Neural cell (in vitro differentiated cells): ENCODE data around the gene C1QB. TPM values are rescaled to one million over a fixed set of nuclear protein-coding genes. Genes with fewer than 3 reads are reported as not detected.

Source experiments
- H2AFZ ChIP-seq: fragments of 200-600, 300-800 bp; sonication (generic), shearing (Covaris generic); 2 replicates; pipeline ENCODE4 v1.6.0; 2014; ENCODE audit warnings: low read depth, mild to moderate bottlenecking, antibody characterized with exemption, low read length, moderate library complexity
- H3F3A ChIP-seq: fragments of 200-600 bp; shearing (Covaris generic); 2 replicates; pipeline ENCODE4 v1.6.1; 2016; ENCODE audit warnings: mild to moderate bottlenecking, moderate library complexity, mixed read lengths, antibody characterized with exemption, low read length; ENCODE audit not compliant: insufficient read depth, poor library complexity, severe bottlenecking
- H3K27ac ChIP-seq: fragments of 200-600, 300-800 bp; sonication (generic), shearing (Covaris generic); 2 replicates; pipeline ENCODE4 v1.5.1; 2014; ENCODE audit warnings: mild to moderate bottlenecking, low read length, moderate library complexity
- H3K27me3 ChIP-seq: fragments of 300-800, 200-600 bp; sonication (generic), shearing (Covaris generic); 2 replicates; pipeline ENCODE4 v1.6.0; 2014; ENCODE audit warnings: mild to moderate bottlenecking, low read depth, low read length, moderate library complexity; ENCODE audit not compliant: insufficient read depth
- H3K36me3 ChIP-seq: fragments of 300-800, 200-600 bp; sonication (generic), shearing (Covaris generic); 2 replicates; pipeline ENCODE4 v1.5.1; 2014; ENCODE audit warnings: mild to moderate bottlenecking, antibody characterized with exemption, low read length, moderate library complexity; ENCODE audit not compliant: insufficient read depth
- H3K4me2 ChIP-seq: fragments of 300-800, 200-600 bp; sonication (generic), shearing (Covaris generic); 2 replicates; pipeline ENCODE4 v1.6.0; 2014; ENCODE audit warnings: mild to moderate bottlenecking, low read length
- H3K4me3 ChIP-seq: fragments of 300-800, 200-600 bp; sonication (generic), shearing (Covaris generic); 2 replicates; pipeline ENCODE4 v1.5.1; 2014; ENCODE audit warnings: mild to moderate bottlenecking, low read length, moderate library complexity
- H3K79me2 ChIP-seq: fragments of 200-600 bp; shearing (Covaris generic); replicated peaks from 2 replicates; pipeline ENCODE4 v1.6.0; 2014; ENCODE audit warnings: mild to moderate bottlenecking, low read length, moderate library complexity; ENCODE audit not compliant: insufficient read depth
- H3K9ac ChIP-seq: fragments of 300-800, 200-600 bp; sonication (generic), shearing (Covaris generic); 2 replicates; pipeline ENCODE4 v1.6.1; 2016; ENCODE audit warnings: mild to moderate bottlenecking, low read length, mixed read lengths
- H3K9me2 ChIP-seq: fragments of 200-600 bp; shearing (Covaris generic); 2 replicates; pipeline ENCODE4 v1.6.1; 2016; ENCODE audit warnings: mild to moderate bottlenecking, low read length, mixed read lengths; ENCODE audit not compliant: insufficient read depth
- H3K9me3 ChIP-seq: fragments of 200-600, 300-800 bp; sonication (generic), shearing (Covaris generic); 2 replicates; pipeline ENCODE4 v1.6.1; 2016; ENCODE audit warnings: mild to moderate bottlenecking, mixed run types, low read length, moderate library complexity, mixed read lengths
- H4K20me1 ChIP-seq: fragments of 200-600 bp; shearing (Covaris generic); 2 replicates; pipeline ENCODE4 v1.6.1; 2016; ENCODE audit warnings: mild to moderate bottlenecking, mixed run types; ENCODE audit not compliant: insufficient read depth
- CTCF ChIP-seq: fragments of 450-650 bp; IDR thresholded peaks from 2 replicates; pipeline ENCODE4 v1.5.1; 2014; ENCODE audit warnings: antibody characterized with exemption, mild to moderate bottlenecking, moderate library complexity; ENCODE audit not compliant: poor library complexity, severe bottlenecking
- EP300 ChIP-seq: fragments of 450-650 bp; conservative IDR thresholded peaks from 2 replicates; pipeline ENCODE4 v1.6.1; 2014; ENCODE audit warnings: antibody characterized with exemption, mild to moderate bottlenecking, moderate library complexity; ENCODE audit not compliant: poor library complexity, severe bottlenecking
- EZH2 ChIP-seq: fragments of 200-600, 300-800 bp; shearing (Covaris generic), sonication (generic); IDR thresholded peaks from 2 replicates; pipeline ENCODE4 v1.6.1; 2014; ENCODE audit warnings: antibody characterized with exemption, low read length, borderline replicate concordance, mild to moderate bottlenecking; ENCODE audit not compliant: insufficient read depth, poor library complexity, severe bottlenecking
- MXI1 ChIP-seq: fragments of 450-650 bp; conservative IDR thresholded peaks from 2 replicates; pipeline ENCODE4 v1.6.1; 2014; ENCODE audit warnings: antibody characterized with exemption, mild to moderate bottlenecking; ENCODE audit not compliant: poor library complexity, severe bottlenecking
- POLR2AphosphoS5 ChIP-seq: IDR thresholded peaks from 2 replicates; pipeline ENCODE4 v1.6.1; 2012
- RAD21 ChIP-seq: fragments of 450-650 bp; conservative IDR thresholded peaks from 2 replicates; pipeline ENCODE4 v1.6.1; 2014; ENCODE audit warnings: antibody characterized with exemption, mild to moderate bottlenecking, moderate library complexity
- REST ChIP-seq: IDR thresholded peaks from 2 replicates; pipeline ENCODE4 v1.6.1; 2012; ENCODE audit warnings: borderline replicate concordance
- SMC3 ChIP-seq: fragments of 450-650 bp; conservative IDR thresholded peaks from 2 replicates; pipeline ENCODE4 v1.6.1; 2014; ENCODE audit warnings: antibody characterized with exemption, mild to moderate bottlenecking, moderate library complexity; ENCODE audit not compliant: poor library complexity
- TAF1 ChIP-seq: IDR thresholded peaks from 2 replicates; pipeline ENCODE4 v1.6.1; 2012; ENCODE audit warnings: low read depth
- polyA plus RNA-seq: library from polyadenylated mRNA; depleted of rRNA; stranded (reverse); fragments of >200 nt; gene quantifications from 2 replicates; pipeline ENCODE4 v1.2.3, GENCODE V29; 2014

The C1QB gene
- polyA plus RNA-seq, 1 donor from 2014 or later, result not detected

DNA sequence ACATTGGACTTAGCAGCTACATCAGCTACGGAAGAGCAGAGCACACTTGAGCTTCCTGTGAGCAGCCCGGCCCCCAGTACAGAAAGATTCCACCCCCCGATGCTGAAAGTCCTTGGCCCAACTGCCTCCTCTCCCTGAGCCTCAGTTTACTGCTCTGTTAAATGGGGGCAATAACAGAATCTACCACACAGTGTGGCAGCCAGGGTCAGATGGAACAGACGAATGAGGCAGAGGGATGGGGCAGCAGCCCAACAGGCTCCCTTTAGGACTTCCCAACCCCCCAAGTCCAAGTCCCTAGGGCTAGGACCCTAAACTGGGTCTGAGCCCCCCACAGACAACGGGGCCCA, 39.5 kb upstream of the C1QB start:
- TF ChIP-seq MXI1, result no peak
- H3F3A ChIP-seq, result no peaks in the 10 kb centered on the region
- no peak overlapping the region for H3K9ac ChIP-seq

GRCh38 chr1:22613951-22614350, 39.1 kb upstream of the C1QB start:
- Histone ChIP-seq H3K4me2 (no peak overlapping the region), H3K9me3 (no peaks in the 10 kb centered on the region), H3F3A (no peaks in the 10 kb centered on the region), H3K36me3 (no peaks in the 10 kb centered on the region), H4K20me1 (no peaks in the 10 kb centered on the region), H3K9me2 (no peaks in the 10 kb centered on the region), H3K27me3 (peaks cover 17% of the 10 kb centered on the region), H2AFZ (no peak overlapping the region), H3K79me2 (no peaks in the 10 kb centered on the region), H3K4me3 (no peak overlapping the region), H3K9ac (no peak overlapping the region), H3K27ac (no peak overlapping the region)
- TF ChIP-seq TAF1 (no peak), EZH2 (no peak), MXI1 (no peak), REST (no peak), SMC3 (no peak), RAD21 (no peak), POLR2AphosphoS5 (no peak), CTCF (no peak), EP300 (no peak)

More for the DNA sequence above, 39.5 kb upstream of the C1QB start:
- H3K4me2 ChIP-seq, result no peak overlapping the region
- H3K79me2 ChIP-seq, result no peaks in the 10 kb centered on the region
- no peaks in the 10 kb centered on the region for H3K9me3 ChIP-seq
- H3K36me3 ChIP-seq, result no peaks in the 10 kb centered on the region
- no peaks in the 10 kb centered on the region for H4K20me1 ChIP-seq
- H3K4me3 ChIP-seq, result no peak overlapping the region
- no peak overlapping the region for H3K27ac ChIP-seq
- H3K9me2 ChIP-seq, result no peaks in the 10 kb centered on the region
- H2AFZ ChIP-seq, result no peak overlapping the region
- peaks cover 21% of the 10 kb centered on the region for H3K27me3 ChIP-seq

GRCh38 chr1:22615886-22616285, 37.1 kb upstream of the C1QB start:
- no peak for TF ChIP-seq SMC3
- TF ChIP-seq EZH2, result no peak
- TF ChIP-seq MXI1, result no peak
- TF ChIP-seq POLR2AphosphoS5, result no peak
- TF ChIP-seq EP300, result no peak
- no peak for TF ChIP-seq TAF1
- TF ChIP-seq REST, result no peak
- TF ChIP-seq RAD21, result no peak
- no peak for TF ChIP-seq CTCF
- no peaks in the 10 kb centered on the region for H3F3A ChIP-seq
- peaks cover 13% of the 10 kb centered on the region for H3K27me3 ChIP-seq
- H3K4me2 ChIP-seq, result no peak overlapping the region
- no peak overlapping the region for H3K27ac ChIP-seq
- H4K20me1 ChIP-seq, result no peaks in the 10 kb centered on the region
- no peaks in the 10 kb centered on the region for H3K79me2 ChIP-seq
- no peak overlapping the region for H3K4me3 ChIP-seq
- no peaks in the 10 kb centered on the region for H3K36me3 ChIP-seq
- H3K9ac ChIP-seq, result no peak overlapping the region
- no peaks in the 10 kb centered on the region for H3K9me2 ChIP-seq
- no peak overlapping the region for H2AFZ ChIP-seq
- no peaks in the 10 kb centered on the region for H3K9me3 ChIP-seq
